Measurements from ENCODE around the gene SLC2A13.
"Not testable (repeated sequence)": the region's sequence is repeated elsewhere in the genome, so short reads cannot be mapped to it uniquely, and the experiment has no call there.

The SLC2A13 gene

DNA sequence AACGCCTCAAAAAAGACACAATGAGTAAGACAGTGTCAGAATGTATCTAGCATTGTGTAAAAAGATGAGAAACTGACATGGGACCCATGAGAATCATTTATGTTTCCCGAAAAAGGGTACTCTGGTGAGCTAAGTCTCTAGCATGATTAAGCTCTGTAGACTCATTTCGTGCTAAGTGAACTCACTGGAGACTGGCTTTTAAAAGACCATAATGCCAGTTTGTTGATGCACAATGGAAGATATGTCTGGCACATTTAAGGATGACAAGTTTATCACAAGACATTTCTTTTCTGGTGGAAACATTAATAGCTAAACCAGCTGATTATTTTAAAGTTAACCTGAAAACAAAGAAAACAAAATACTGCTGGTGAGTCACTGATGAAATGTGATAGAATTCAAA, 233.5 kb downstream of the SLC2A13 start:
- DNase-seq: no peak

DNA sequence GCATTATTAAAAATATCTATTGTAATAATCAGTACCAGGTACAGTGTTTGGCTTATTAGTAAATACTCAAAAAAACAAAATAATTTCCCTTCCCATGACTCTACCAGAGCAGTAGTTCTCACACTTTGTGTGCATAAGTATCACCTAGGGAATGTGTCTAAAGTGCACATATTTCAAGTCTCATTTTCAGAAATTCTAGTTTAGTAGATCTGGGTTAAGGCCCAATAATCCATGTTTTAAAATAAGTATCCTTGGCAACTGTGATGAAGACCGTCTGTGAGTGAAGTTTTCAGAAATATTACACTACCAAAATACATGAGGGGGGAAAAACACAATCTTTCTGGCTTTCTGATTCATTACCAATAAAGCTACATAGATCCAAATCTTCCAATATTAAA, 237.6 kb downstream of the SLC2A13 start:
- DNase-seq: no peak

DNA sequence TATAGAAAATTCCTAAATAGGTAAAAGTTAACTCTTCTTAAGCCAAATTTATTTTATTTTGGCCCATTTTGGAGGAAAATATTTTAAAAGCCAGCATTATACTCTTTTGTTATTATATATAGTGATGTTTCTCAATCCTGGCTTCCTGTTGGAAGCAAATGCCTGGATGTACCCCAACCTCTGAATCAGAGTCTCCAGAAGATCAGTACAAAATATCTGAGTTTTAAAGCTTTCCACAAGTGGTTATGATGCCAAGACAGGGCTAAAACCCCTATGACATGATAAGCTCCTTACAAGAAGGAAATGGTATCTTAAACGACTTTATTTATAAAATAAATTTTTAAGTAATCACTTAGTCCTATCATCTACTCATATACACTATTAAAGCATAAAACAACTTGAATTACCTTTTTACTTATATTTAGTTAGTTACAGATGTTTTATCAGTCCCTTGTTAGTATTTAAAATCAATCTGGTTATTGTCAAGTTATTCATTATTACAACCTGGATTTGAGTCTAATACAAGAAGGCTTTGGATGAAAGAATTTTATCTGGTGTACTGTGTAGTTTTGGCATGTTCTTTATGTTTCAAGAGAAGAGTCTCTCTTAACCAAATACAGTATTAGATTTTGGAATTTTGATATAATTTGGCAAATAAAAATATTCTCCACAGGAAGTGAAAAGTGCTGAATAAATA, 238.1 kb downstream of the SLC2A13 start:
- DNase-seq: no peak

DNA sequence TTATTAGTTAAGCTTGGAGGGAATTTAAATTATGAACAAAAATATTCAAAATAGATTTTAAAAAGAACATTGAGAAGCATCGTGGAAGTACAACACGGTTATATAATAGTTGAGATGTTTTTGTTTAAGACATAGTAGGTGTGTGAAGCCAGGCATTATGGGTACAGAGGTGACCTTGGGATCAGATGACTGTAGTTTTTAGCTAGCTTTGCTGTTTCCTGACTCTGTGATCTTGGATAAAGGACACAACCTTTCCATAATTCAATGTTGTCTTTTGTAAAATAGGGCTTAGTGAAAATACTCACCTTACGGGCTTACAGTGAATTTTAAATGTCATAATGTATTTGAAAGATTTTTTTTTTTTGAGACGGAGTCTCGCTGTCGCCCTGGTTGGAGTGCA, 239.7 kb downstream of the SLC2A13 start:
- DNase-seq: no peak

DNA sequence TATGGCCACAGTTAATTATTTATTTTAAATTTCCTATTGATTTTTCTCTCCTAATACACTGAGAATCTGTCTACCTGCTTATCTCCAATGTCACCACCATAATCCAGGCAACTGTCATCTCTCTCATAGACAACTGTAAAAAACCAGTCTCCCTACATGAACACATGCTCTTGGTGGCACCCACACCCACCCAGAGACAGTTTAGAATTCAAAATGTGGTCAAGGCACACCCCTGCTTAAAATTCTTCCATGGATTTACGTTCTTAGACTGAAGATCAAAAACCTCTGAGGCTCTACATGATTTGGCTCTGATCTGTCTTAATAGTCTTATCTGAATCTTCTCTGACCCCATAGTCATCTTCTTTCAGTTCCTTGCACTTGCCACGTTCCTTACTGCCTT, 245.2 kb downstream of the SLC2A13 start:
- DNase-seq: no peak

DNA sequence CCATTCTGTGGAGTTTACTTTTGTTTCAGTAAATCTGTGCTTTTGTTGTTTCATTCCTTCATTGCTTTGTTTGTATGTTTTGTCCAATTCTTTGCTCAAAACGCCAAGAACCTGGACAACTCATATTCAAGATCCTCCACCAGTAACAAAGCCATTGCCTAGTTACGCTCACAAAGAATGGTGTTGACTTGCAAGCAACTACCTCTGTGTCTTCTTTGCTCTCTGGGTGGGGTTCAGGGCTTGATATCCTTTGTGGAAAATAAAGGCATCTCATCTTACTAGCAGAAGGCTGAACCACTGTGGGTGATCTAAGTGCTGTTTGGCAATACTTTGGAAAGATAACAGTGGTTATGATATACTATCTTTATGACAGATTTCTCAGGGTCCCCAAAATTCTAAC, 252.9 kb downstream of the SLC2A13 start:
- DNase-seq: no peak

DNA sequence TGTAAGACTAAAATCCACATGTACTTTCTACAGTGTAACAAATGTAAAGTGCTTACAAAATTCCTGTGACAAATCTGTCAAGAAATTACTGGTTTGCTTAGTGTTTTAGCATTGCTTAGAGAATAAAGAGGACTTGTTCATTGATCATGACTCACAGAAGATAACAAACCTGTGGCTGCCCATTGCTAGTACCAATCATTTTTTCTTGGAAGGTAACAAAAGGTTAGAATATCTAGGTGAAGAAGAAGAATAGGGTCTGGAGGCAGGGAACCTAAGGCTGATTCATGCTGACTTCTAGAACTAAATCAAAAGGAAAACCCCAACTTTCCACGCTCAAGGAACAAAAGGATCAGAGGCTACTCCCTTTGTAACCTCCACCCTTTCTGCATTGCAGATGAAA, 253.5 kb downstream of the SLC2A13 start:
- no peak for DNase-seq

DNA sequence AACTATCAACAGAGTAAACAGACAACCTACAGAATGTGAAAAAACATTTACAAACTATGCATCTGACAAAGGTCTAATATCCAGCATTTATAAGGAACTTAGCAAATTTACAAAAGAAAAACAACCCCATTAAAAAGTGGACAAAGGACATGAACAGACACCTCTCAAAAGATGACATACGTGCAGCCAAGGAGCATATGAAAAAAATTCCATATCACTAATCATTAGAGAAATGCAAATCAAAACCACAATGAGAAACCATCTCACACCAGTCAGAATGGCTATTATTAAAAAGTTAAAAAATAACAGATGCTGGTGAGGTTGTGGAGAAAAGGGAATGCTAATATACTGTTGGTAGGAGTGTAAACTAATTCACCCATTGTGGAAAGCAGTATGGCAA, 257.7 kb downstream of the SLC2A13 start:
- not testable (repeated sequence) for DNase-seq

DNA sequence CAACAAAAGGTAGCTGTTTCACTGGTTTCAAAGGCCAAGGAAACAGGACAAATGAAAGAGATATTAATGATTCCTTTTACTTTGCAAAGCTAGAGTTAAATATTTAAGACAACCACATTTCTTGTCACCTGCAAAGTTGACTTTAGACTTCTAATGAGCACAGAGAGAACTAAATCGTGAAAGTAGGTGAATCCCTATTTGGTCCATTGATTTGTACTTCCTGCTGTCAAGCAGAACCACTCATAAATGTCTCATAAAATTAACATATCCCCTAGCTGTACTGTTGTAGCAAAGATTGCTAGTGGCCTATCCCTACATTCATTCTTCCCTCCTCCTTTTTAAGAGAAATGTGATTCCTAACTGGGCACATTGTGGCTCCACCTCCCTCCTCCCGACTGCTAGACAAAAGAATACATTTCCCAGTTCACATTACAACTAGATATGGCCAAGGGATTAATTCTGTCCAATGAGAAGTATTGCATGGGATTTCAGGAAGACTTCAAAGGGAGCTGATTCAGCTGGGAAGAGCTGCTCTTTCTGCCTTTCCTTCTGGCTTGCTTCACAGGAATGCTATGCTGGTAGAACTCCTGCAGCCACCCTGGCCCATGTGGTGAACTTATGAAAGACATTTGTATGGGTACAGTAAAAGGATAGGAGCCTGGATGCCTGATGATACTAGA, 258.8 kb downstream of the SLC2A13 start:
- DNase-seq: no peak

DNA sequence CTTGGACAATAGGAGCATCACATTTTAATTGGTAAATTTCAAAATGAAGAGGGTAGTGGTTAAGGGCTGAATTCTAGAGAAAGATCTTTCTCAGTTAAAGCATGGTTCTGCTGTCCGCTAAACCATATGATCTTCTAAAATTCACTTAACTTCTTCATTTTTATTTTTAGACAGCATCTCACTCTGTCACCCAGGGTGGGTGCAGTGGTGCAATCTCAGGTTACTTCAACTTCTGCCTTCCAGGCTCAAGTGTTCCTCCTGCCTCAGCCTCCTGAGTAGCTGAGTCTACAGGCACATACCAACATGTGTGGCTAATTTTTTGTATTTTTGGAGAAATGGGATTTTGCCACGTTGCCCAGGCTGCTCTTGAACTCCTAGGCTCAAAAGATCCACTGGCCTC, 259.6 kb downstream of the SLC2A13 start:
- no peak for DNase-seq

DNA sequence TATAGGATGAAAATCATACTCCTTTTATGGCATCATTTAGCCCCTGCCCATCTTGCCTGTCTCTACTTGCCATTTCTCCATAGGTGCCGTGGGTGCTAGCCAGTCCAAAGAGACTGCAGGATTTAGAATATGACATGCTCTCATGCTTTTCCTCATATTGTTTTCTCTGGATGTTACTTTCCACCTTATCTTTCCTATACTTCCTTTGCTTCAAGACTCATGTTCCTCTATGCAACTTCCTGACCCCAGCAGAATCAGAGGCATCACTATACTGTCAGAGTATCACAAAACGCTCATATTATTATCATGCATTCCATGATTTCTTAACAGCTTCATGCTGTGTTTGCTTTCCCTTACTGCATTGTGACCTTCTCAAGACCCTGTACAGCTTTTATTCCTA, 265.5 kb downstream of the SLC2A13 start:
- no peak for DNase-seq

DNA sequence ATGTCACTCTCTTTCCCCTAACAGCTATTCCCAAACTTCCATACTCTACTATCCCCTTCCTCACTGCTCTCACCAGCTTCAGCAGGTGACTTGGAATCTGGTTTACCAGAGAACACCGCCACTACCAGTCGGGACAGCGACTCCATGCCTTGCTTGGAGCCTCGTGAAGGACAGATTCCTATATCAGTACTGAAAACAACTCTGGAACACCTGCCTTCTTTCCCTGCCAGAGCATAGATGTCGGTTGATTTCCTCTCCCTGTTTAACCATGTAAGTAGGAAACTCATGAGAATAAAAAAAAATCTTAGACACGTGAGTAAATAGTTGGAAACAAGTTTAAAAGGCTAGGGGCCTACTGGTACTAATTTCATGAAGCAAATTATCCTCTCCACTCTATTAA, 266.8 kb downstream of the SLC2A13 start:
- DNase-seq: no peak

DNA sequence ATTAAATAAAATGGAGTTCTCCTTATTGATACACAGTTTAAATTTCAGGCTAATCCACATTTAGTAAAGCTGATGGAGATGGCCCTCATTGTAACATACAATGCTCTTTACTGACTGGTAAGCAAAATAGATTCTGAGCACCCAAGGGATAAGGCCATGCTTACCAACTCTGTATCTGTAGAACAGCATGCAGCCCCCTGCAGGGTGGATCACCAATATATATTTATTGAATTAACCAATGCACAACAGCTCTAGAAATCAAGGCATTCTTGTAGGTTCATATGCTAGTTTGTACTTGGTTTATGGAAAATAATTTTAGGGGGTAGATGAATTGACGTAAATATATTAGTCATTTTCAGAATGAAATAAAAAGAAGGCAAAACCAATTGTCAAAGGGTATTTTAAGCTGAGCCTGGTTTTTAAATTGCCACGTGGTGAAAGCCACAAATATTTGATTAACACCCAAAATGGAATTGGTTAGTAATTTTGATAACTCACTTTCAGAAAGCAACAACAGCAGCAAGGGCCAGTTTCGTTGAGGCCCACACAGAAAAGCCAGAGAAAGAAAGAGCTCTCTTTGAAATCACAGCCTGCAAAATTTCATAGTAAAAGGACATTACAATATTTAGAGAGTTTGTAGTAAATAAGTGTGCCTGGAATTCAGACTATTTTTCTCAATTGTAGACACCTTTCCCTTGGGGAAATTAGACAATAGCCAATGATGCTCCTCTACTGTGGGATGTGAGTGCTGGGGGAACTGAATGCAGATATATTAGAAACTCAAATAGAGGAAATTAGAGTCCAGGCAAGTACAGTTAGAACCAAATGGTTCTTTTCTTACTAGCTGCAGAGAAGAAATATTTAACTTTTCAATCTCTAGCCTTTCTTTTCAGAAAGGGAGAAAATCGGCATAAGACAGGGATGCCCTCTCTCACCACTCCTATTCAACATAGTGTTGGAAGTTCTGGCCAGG, 270.1 kb downstream of the SLC2A13 start:
- no peak for DNase-seq

DNA sequence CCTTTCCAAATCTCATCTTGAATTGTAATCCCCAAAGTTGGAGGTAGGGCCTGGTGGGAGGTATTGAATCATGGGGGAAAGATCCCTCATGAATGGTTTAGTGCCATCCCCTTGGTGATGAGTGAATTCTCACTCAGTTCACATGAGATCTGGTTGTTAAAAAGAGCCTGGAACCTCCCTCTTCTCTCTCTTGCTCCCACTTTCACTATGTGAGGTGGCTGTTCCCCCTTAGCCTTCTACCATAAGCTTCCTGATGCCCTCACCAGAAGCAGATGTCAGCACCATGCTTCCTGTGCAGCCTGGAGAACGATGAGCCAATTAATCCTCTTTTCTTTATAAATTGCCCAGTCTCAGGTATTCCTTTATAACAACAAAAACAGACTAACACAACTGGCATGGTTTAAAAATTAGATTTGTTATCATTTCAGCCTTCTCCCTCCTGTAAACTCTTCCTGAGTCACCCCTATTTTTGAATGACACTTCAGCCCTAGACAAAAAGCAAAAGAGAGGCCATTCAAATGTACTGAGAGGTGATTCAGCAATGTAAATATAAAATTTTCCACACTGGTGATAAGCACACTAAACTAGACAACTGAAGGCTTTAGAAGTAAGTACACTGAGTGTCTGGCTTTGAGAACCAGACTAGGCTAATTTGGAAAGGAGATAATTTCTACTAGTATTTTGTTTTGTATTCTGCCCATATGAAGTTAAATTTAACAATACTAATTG, 274.1 kb downstream of the SLC2A13 start:
- no peak for DNase-seq

DNA sequence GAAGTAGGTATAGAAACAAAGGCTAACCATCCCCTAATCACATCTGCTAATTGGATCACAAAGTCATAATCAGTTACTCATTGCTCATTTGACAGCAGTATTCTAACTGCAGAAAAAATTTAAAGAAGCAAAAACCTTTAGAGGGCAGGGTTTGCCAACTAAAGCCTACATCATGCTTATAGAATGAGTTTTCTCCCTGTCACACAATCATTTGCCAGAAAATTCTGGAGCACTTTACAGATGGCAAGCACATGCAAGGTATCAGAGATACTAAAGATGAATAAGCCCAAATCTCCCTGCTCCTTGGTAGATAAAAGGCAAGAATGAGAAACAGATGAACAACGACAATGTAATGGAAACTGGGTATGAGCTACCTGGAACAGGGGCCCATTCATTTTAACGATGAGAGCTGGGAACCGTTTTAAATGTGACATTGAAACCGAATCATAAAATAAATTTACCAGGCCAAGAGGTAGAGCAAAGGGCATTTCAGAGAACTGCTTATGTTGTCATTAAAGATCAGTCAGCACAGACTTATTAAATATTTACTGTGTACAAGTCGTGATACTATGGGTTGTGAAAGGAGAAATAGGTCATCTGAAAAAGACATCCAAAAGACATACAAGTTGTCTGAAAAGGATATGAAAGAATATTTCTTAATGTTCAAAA, 274.9 kb downstream of the SLC2A13 start:
- no peak for DNase-seq

DNA sequence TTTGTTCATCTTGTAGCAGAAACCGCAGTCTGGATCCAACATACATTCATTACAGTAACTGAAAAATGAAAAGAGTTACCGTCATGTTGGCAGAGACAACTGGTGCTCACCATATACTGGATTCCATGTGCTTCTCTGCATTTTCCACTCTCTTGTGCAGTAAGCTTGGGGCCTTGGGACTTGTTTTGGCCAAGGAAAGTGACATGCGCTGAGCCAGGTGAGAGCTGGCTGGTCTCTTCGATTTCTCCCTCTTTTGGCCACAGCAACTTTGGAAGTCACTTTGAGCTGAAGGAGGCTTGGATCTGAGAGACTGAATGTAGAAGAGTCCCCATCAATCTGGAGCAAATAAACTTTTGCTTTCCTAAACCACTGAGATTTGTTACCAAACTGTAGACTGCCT, 275.7 kb downstream of the SLC2A13 start:
- no peak for DNase-seq

DNA sequence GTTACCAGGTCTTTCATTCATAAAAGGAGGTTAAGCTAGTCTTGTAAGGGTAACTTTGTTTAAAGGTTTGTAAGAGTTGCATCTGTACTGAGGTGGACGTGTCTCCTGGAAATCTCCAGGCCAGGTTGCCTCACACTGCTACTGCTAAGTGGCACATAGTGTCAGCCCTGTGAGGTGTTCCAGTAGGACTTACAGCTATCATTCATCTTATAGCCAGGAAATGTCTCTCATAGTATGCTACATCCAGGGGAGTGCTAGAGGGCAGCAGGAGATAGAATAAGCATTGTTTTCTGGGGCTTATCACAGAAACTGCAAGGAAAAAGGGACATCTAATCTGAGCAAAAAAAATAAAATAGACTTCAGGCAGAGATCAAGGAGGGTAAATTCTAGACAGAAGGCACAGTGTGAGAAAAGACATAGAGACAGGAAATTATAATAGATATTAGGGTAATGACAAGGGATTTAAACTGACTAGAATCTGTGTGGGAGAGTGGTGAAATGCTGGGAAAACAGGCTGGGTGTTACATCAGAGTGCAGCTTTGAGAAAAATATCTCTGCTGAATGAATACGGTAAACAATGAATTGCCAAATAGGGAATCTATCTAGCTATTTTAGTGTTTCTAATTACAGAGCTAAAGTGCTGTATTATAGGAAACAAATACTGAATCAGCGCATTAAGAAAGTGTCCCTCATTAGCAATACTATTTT, 281.2 kb downstream of the SLC2A13 start:
- DNase-seq: no peak

DNA sequence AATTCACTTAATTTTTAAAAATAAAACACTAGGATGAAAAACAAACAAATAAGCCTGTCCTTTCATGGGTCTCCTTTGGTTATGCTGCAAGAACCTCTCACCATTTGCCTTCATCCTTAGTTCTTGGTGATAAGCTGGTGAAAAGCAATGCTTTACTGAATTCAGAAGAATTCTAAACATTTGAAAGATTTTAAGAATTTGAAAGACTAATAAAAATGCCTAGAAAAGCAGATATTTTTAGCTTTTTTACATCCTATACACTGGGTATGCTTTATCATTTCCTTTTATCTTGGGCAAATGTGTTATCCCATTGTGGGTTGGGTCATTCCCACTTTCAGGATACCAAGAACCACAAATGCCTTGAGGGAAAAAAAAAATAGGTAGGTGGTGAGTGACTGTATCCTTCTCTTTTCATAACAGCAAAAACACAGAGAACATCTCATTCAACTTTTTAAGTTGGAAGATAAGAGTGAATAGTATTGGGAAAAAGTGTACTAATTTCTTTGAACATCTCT, 289.2 kb downstream of the SLC2A13 start:
- no peak for DNase-seq

DNA sequence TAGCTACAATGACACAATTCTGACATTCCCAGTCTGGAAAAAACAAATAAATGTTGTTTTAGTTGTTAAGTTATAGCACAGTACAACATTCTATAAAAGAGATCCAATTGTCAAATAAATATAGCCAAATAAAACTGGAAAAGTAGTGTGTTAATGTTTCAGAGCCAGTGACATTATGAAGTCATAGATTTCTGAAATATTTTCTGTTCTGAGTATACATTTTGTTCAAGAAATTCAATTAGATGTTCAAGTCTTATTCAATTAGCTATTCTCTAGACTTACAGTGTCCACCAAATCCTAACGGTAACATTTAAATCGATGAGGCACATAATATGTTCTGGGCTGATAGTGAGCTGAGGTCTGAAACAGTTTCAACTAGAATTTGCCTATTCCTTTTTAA, 290.1 kb downstream of the SLC2A13 start:
- no peak for DNase-seq

DNA sequence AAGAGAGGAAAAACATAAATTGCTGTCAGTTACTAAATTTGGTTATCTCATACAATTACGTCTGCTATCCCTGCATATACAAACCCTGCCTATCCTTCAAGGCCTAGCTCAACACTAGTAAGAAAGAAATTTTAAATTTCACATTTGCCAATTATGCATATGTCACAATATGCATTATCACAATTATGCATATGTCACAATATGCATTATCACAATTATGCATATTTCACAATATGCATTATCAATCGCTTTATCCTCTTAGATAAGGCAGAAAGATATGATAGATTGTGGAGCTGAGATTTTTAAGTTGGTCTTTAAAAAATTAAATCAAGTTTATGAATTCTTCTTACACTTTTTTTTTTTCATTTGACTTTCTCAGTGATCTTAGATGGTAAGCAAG, 291.3 kb downstream of the SLC2A13 start:
- no peak for DNase-seq

All from amygdala (tissue), 56 donors.